ENCODE measurements around the gene CDHR3. TPM values are rescaled to one million over a fixed set of nuclear protein-coding genes. Genes with fewer than 3 reads are reported as not detected.

The CDHR3 gene
- total and polyA plus RNA-seq, 4 donors = 10.5 to 80.3 (median 36.0) TPM

DNA sequence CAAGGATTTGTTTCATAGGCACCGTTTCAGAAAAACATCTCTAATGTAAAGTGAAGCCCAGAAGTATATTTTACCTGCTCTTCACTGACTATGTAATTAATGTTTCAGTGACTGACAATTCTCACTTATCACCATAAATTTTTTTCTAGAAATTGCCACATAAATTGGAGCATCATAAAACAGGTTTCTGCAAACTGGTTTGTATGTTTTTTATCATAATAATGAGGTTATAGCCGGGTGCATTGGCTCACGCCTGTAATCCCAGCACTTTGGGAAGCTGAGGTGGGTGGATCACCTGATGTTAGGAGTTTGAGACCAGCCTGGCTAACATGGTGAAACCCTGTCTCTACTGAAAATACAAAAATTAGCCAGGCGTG lies 109.6 kb downstream of the CDHR3 start:
- Histone ChIP-seq H3K27ac (ENCODE audit: low read depth in 1 of 2, low read length in 1 of 2) (no peak overlapping the region), H3K4me1 (ENCODE audit: control insufficient read depth in 5 of 5, insufficient read depth in 5 of 5, low read length in 5 of 5) (peaks cover 9 to 23% (median 16%) of the 10 kb centered on the region in 5 donors), H3K4me3 (no peak overlapping the region), H3K27me3 (ENCODE audit: control insufficient read depth in 3 of 3, insufficient read depth in 3 of 3, low read length in 2 of 3) (no peaks in the 10 kb centered on the region), H3K9ac (ENCODE audit: insufficient read depth in 1 of 2, low read length in 2 of 2) (no peak overlapping the region), H3K9me3 (ENCODE audit: control insufficient read depth in 4 of 4, insufficient read depth in 3 of 4, low read length in 3 of 4) (no peaks in the 10 kb centered on the region), H3K36me3 (ENCODE audit: control insufficient read depth in 4 of 4, insufficient read depth in 4 of 4, low read length in 4 of 4) (no peaks in the 10 kb centered on the region)
- no peak for DNase-seq
- no peak for ATAC-seq (ENCODE audit: insufficient read depth, low FRiP score)
- WGBS, 2 donors = 64 to 68% methylated on average over 4 of the region's 4 CpGs
- no peak for TF ChIP-seq CTCF (IDR thresholded peaks at IDR 0.05; ENCODE audit: control extremely low read depth, extremely low read depth)

DNA sequence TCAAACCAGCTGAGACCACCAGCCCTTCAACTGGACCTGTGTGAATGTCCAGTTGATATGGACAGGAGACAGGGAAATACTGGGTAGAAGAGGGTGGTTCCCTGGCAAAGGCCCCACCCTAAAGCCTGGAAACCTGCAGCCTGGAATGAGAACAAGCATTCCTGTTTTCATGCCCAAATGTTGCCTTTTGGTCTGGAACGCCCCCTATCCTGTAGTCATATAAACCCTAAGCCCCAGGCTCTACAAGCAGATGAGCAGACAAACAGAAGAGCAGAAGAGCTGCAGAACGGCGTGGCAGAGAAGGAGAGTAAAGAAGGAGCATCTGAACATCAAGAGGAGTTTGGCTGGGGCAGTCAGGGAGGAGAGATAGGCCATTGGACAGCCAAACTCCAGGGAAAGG lies 110.6 kb downstream of the CDHR3 start:
- no peak overlapping the region for H3K9ac ChIP-seq (ENCODE audit: insufficient read depth in 1 of 2, low read length in 2 of 2)
- DNase-seq = no peak
- H3K27ac ChIP-seq (ENCODE audit: low read depth in 1 of 2, low read length in 1 of 2) = no peak overlapping the region
- ATAC-seq (ENCODE audit: insufficient read depth, low FRiP score) = no peak
- H3K9me3 ChIP-seq (ENCODE audit: control insufficient read depth in 4 of 4, insufficient read depth in 3 of 4, low read length in 3 of 4) = no peaks in the 10 kb centered on the region
- H3K4me3 ChIP-seq = no peak overlapping the region
- 89 to 92% methylated on average over 3 of the region's 3 CpGs for WGBS, 2 donors
- H3K36me3 ChIP-seq (ENCODE audit: control insufficient read depth in 4 of 4, insufficient read depth in 4 of 4, low read length in 4 of 4) = no peaks in the 10 kb centered on the region
- no peak for TF ChIP-seq CTCF (IDR thresholded peaks at IDR 0.05; ENCODE audit: control extremely low read depth, extremely low read depth)
- H3K4me1 ChIP-seq (ENCODE audit: control insufficient read depth in 5 of 5, insufficient read depth in 5 of 5, low read length in 5 of 5) = peaks cover 9 to 23% (median 16%) of the 10 kb centered on the region in 5 donors
- no peaks in the 10 kb centered on the region for H3K27me3 ChIP-seq (ENCODE audit: control insufficient read depth in 3 of 3, insufficient read depth in 3 of 3, low read length in 2 of 3)

DNA sequence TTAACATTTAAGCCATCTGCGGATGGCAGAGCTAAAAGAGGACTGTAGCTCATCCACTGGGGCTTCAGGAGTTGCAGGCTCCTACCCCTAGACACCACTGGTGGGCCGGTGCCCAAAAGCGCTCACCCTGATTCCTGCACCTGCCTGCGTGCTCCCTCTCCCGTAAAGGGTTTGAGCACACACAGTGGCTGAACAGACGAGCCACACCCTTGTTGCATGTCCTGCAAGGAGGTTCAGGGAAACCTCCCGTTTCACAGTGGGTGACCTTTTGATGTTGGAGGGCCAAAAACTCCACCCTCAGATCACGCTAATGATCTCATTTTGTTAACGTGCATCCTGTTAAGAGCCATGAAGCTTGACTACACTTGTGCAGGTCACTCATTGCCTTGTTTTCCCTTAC lies 111.2 kb downstream of the CDHR3 start:
- no peak for ATAC-seq (ENCODE audit: insufficient read depth, low FRiP score)
- H3K27ac ChIP-seq (ENCODE audit: low read depth in 1 of 2, low read length in 1 of 2) = no peak overlapping the region
- H3K4me1 ChIP-seq (ENCODE audit: control insufficient read depth in 5 of 5, insufficient read depth in 5 of 5, low read length in 5 of 5) = peaks cover 9 to 23% (median 15%) of the 10 kb centered on the region in 5 donors
- H3K36me3 ChIP-seq (ENCODE audit: control insufficient read depth in 4 of 4, insufficient read depth in 4 of 4, low read length in 4 of 4) = no peaks in the 10 kb centered on the region
- WGBS, 2 donors = 83 to 87% methylated on average over 9 of the region's 9 CpGs
- H3K4me3 ChIP-seq = no peak overlapping the region
- no peaks in the 10 kb centered on the region for H3K9me3 ChIP-seq (ENCODE audit: control insufficient read depth in 4 of 4, insufficient read depth in 3 of 4, low read length in 3 of 4)
- TF ChIP-seq CTCF (IDR thresholded peaks at IDR 0.05; ENCODE audit: control extremely low read depth, extremely low read depth) = no peak
- DNase-seq = no peak
- H3K27me3 ChIP-seq (ENCODE audit: control insufficient read depth in 3 of 3, insufficient read depth in 3 of 3, low read length in 2 of 3) = no peaks in the 10 kb centered on the region
- H3K9ac ChIP-seq (ENCODE audit: insufficient read depth in 1 of 2, low read length in 2 of 2) = no peak overlapping the region

- Histone ChIP-seq H3K4me3 (no peak overlapping the region), H3K4me1 (ENCODE audit: control insufficient read depth in 5 of 5, insufficient read depth in 5 of 5, low read length in 5 of 5) (peaks cover 11 to 27% (median 12%) of the 10 kb centered on the region in 5 donors), H3K27ac (ENCODE audit: low read depth in 1 of 2, low read length in 1 of 2) (no peak overlapping the region), H3K36me3 (ENCODE audit: control insufficient read depth in 4 of 4, insufficient read depth in 4 of 4, low read length in 4 of 4) (no peaks in the 10 kb centered on the region), H3K27me3 (ENCODE audit: control insufficient read depth in 3 of 3, insufficient read depth in 3 of 3, low read length in 2 of 3) (no peaks in the 10 kb centered on the region), H3K9ac (ENCODE audit: insufficient read depth in 1 of 2, low read length in 2 of 2) (no peak overlapping the region), H3K9me3 (ENCODE audit: control insufficient read depth in 4 of 4, insufficient read depth in 3 of 4, low read length in 3 of 4) (no peaks in the 10 kb centered on the region)
- WGBS, 2 donors = 27 to 39% methylated on average over 2 of the region's 2 CpGs
- TF ChIP-seq CTCF (IDR thresholded peaks at IDR 0.05; ENCODE audit: control extremely low read depth, extremely low read depth) = no peak
- peak in 1 of 3 donors; percentile 64 for DNase-seq
- no peak for ATAC-seq (ENCODE audit: insufficient read depth, low FRiP score)
Measured at GRCh38 chr7:106075937-106076336, 112.9 kb downstream of the CDHR3 start.
